Uterus (tissue), 2 donors: Measurements from ENCODE around the gene NCAM1.

Experiments
- POLR2A ChIP-seq, 2 donors: fragments of 450-650 bp; IDR thresholded peaks; one replicate each; pipeline ENCODE4 v1.6.1; 2016; ENCODE audit warnings: antibody characterized with exemption in 2 of 2, mild to moderate bottlenecking in 1 of 2, moderate library complexity in 1 of 2
- TF ChIP-seq, protein P1 (sequence below), 4 experiments: fragments of 200-600 bp in 2 of 4; fragments of 450-650 bp in 2 of 4; sonication (generic) in 2 of 4; IDR thresholded peaks; one replicate each; pipeline ENCODE4 v1.5.1; 2016 to 2019; ENCODE audit warnings: antibody characterized with exemption in 4 of 4, mild to moderate bottlenecking in 2 of 4, moderate library complexity in 1 of 4

DNA sequence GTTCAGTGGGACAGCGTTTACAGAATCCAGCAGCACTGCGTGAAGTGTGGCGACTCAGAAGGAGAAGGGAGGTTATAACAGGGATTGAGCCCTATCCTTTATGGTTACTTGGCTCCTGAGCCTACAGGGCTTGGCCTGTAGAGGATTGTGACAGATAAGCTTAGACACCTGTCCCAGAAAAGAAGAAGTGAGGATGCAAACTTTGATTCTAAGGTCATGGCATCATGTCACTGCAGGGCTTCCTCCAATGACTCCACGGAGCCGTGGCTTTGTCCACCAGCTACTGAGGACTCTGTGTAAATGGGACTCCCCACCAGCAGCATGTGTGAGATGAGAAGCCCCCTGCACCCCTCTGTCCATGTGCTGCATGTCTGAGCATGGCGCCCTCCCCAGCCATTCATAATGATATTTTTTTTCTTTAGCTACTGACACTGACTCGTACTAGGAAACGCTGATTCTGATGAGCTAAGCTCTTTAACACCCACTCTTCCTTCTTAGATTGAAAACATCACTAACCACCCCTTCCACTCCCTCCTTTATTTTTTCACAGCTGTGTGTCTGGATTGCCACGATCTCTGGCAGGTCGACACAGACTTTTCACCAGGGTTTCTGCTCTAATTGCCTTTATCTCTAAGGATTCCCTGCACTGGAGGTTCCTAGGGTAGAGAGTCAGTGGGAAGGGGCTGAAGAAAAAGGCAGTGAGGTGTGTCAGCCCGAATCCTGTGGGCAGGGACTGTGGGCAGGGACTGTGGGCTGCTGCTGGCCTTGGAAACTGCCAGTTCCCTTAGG, 287.7 kb downstream of the NCAM1 start:
- TF ChIP-seq, protein P1, sequence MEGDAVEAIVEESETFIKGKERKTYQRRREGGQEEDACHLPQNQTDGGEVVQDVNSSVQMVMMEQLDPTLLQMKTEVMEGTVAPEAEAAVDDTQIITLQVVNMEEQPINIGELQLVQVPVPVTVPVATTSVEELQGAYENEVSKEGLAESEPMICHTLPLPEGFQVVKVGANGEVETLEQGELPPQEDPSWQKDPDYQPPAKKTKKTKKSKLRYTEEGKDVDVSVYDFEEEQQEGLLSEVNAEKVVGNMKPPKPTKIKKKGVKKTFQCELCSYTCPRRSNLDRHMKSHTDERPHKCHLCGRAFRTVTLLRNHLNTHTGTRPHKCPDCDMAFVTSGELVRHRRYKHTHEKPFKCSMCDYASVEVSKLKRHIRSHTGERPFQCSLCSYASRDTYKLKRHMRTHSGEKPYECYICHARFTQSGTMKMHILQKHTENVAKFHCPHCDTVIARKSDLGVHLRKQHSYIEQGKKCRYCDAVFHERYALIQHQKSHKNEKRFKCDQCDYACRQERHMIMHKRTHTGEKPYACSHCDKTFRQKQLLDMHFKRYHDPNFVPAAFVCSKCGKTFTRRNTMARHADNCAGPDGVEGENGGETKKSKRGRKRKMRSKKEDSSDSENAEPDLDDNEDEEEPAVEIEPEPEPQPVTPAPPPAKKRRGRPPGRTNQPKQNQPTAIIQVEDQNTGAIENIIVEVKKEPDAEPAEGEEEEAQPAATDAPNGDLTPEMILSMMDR (IDR thresholded peaks at IDR 0.05): no peak
- no peak for TF ChIP-seq POLR2A (IDR thresholded peaks at IDR 0.05)
